ENCODE data around the gene KCNJ6. TPM values are rescaled to one million over a fixed set of nuclear protein-coding genes. Genes with fewer than 3 reads are reported as not detected.

Gene KCNJ6
- total RNA-seq, 2 donors from 2014 or later: 0.33 TPM; not detected in 1

- H3K27ac Mint-ChIP-seq: no peak overlapping the region
- no peak for DNase-seq
- TF ChIP-seq CTCF (conservative IDR thresholded peaks at IDR 0.05): no peak
- no peaks in the 10 kb centered on the region for H3K9me3 ChIP-seq (ENCODE audit: control insufficient read depth, low read length)
- peaks cover 4% of the 10 kb centered on the region for H3K27me3 ChIP-seq (ENCODE audit: control insufficient read depth, insufficient read depth, low read length, poor library complexity, severe bottlenecking)
- no peaks in the 10 kb centered on the region for H3K4me1 ChIP-seq (ENCODE audit: control insufficient read depth, insufficient read depth, low read length)
- H3K4me3 Mint-ChIP-seq: no peak overlapping the region
- H3K4me1 Mint-ChIP-seq: no peaks in the 10 kb centered on the region
- H3K36me3 ChIP-seq (ENCODE audit: control insufficient read depth, insufficient read depth, low read length): no peaks in the 10 kb centered on the region
- H3K4me3 ChIP-seq (ENCODE audit: low read length): no peak overlapping the region
- H3K36me3 Mint-ChIP-seq (ENCODE audit: low read depth): no peaks in the 10 kb centered on the region
- no peak overlapping the region for H3K9ac ChIP-seq (ENCODE audit: extremely low read depth, low read length, poor library complexity, severe bottlenecking)
- H3K27ac ChIP-seq (ENCODE audit: low read depth, low read length): no peak overlapping the region
- no peaks in the 10 kb centered on the region for H3K9me3 Mint-ChIP-seq
- no peaks in the 10 kb centered on the region for H3K27me3 Mint-ChIP-seq (ENCODE audit: insufficient read depth)
- 91 to 100% methylated on average over 4 to 5 of the region's 5 CpGs for WGBS, 2 experiments (ENCODE audit: insufficient coverage in 1 of 2, insufficient read length in 1 of 2)
These were observed 11.0 kb downstream of the KCNJ6 start for GRCh38 chr21:37905291-37905690.

GRCh38 chr21:37904856-37905255 lies 11.4 kb downstream of the KCNJ6 start:
- H3K9me3 ChIP-seq (ENCODE audit: control insufficient read depth, low read length): no peaks in the 10 kb centered on the region
- H3K9ac ChIP-seq (ENCODE audit: extremely low read depth, low read length, poor library complexity, severe bottlenecking): no peak overlapping the region
- H3K4me3 ChIP-seq (ENCODE audit: low read length): no peak overlapping the region
- Mint-ChIP-seq H3K9me3 (no peaks in the 10 kb centered on the region), H3K27me3 (ENCODE audit: insufficient read depth) (no peaks in the 10 kb centered on the region), H3K36me3 (ENCODE audit: low read depth) (no peaks in the 10 kb centered on the region), H3K4me1 (no peaks in the 10 kb centered on the region), H3K27ac (no peak overlapping the region), H3K4me3 (no peak overlapping the region)
- WGBS, 2 experiments (ENCODE audit: insufficient coverage in 1 of 2, insufficient read length in 1 of 2): 92 to 93% methylated on average over 4 of the region's 4 CpGs
- no peaks in the 10 kb centered on the region for H3K27me3 ChIP-seq (ENCODE audit: control insufficient read depth, insufficient read depth, low read length, poor library complexity, severe bottlenecking)
- no peak for DNase-seq
- no peak overlapping the region for H3K27ac ChIP-seq (ENCODE audit: low read depth, low read length)
- TF ChIP-seq CTCF (conservative IDR thresholded peaks at IDR 0.05): no peak
- H3K4me1 ChIP-seq (ENCODE audit: control insufficient read depth, insufficient read depth, low read length): no peaks in the 10 kb centered on the region
- H3K36me3 ChIP-seq (ENCODE audit: control insufficient read depth, insufficient read depth, low read length): no peaks in the 10 kb centered on the region

- Histone ChIP-seq H3K27me3 (ENCODE audit: control insufficient read depth, insufficient read depth, low read length, poor library complexity, severe bottlenecking) (no peaks in the 10 kb centered on the region), H3K9me3 (ENCODE audit: control insufficient read depth, low read length) (no peaks in the 10 kb centered on the region), H3K27ac (ENCODE audit: low read depth, low read length) (no peak overlapping the region), H3K9ac (ENCODE audit: extremely low read depth, low read length, poor library complexity, severe bottlenecking) (no peak overlapping the region), H3K36me3 (ENCODE audit: control insufficient read depth, insufficient read depth, low read length) (no peaks in the 10 kb centered on the region), H3K4me3 (ENCODE audit: low read length) (no peak overlapping the region), H3K4me1 (ENCODE audit: control insufficient read depth, insufficient read depth, low read length) (no peaks in the 10 kb centered on the region)
- H3K4me1 Mint-ChIP-seq: no peaks in the 10 kb centered on the region
- H3K27ac Mint-ChIP-seq: no peak overlapping the region
- no peak for DNase-seq
- TF ChIP-seq CTCF (conservative IDR thresholded peaks at IDR 0.05): no peak
- no peaks in the 10 kb centered on the region for H3K36me3 Mint-ChIP-seq (ENCODE audit: low read depth)
- no peaks in the 10 kb centered on the region for H3K27me3 Mint-ChIP-seq (ENCODE audit: insufficient read depth)
- WGBS, 2 experiments (ENCODE audit: insufficient coverage in 1 of 2, insufficient read length in 1 of 2): 89 to 93% methylated on average over 2 of the region's 2 CpGs
- no peak overlapping the region for H3K4me3 Mint-ChIP-seq
- H3K9me3 Mint-ChIP-seq: no peaks in the 10 kb centered on the region
These were observed 12.9 kb downstream of the KCNJ6 start for GRCh38 chr21:37903396-37903795.
